IPS-NIHi7 (cell line): ENCODE results near the gene CRCP.

ENCODE experiments used
- DNase-seq: peaks from one replicate; pipeline ENCODE4 v3.0.0; 2012; ENCODE audit warnings: mixed read lengths; ENCODE audit errors: extremely low spot score

CRCP gene

DNA sequence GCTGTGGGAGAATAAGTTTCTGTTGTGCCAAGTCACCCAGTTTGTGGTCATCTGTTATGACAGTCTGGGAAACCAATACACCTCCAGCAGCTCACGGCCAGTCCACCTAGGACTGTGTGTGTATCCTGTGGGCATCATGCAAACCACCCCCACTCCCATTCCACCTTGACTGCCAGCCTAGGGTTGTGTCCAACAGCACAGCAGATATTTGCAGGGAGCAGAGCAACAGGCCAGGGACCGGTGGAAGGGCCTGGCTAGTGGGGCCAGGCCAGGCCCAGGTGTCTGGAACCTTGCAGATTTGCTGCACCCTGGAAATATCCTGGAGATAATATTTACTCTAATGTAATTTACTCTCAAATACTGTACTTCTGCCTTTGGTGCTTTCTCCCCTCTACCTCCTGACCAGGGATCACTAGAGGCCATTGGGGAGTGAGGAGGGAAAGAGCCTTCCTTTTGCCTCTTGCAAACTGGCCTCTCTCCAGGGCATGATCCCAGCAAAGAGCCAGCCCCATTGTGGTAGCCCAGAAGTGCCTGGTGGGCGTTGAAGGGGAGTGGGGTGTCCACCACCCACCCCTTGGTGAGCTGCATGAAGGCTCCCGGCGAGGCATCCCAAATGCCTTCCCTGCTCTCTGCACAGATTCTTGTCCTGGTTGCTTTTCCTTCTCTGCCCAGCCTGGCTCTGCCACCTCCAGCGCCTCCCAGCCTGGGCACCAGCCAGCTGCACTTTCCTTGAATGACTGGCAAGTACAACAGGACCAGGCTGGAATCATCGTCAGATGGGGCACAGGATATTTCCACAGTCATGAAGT is 75.3 kb downstream of the CRCP start:
- no peak for DNase-seq

DNA sequence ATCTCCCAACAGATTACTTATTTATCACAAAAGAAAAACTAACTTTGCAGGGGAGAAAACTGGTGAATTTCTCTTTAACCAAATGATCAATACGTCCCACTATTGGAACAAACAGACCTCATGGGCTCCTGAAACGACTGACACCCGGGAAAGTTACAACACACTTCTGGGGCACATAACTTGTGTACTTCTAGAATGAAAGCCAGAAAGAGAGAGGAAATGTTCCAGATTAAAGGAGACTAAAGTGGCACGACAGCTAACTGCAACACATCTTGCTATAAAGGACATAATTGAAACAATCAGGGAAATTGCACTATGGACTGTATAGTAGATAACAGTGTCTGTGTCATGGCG is 75.8 kb downstream of the CRCP start:
- no peak for DNase-seq

DNA sequence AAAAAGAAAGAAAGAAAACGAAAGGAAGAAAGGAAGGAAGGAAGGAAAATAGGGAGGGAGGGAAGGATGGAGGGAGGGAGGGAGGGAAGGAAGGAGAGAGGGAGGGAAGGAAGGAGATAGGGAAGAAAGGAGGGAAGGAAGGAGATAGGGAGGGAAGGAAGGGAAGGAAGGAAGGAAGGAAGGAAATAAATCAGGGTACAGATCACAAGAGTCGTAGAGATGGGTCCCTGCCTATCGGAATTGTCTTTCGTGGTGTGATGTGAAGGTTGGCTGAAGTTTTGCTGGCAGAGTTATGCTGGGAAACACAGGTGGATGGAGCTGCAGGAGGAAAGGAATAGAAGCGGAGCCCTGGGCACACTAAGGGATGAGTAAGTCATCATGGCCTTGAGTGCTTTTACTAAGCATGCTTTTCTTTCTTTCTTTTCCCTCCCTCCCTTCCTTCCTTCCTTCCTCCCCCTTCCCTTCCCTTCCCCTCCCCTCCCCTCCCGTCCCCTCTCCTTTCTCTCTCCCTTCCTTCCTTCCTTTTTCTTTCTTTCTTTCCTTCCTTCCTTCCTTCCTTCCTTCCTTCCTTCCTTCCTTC is 78.6 kb downstream of the CRCP start:
- no peak for DNase-seq

DNA sequence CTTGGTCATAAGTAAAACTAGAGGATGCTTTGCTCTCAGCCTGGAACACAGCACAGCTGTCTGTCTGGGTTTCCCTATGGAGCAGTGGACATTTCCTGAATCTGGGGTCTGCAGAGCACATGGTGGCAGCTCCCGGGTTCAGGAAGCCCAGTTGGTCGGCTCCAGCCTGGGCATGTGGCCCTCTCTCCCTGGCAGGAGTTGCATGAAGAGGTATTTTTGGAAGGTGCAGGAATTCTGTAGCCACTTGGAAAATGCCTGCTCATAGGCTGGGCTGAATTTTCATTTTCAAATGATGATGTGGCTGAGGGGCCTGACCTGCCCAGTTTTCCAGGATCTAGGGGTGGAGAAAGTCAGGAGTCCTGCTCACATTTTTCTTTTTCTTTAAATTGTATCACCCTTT is 83.8 kb downstream of the CRCP start:
- DNase-seq, result no peak

DNA sequence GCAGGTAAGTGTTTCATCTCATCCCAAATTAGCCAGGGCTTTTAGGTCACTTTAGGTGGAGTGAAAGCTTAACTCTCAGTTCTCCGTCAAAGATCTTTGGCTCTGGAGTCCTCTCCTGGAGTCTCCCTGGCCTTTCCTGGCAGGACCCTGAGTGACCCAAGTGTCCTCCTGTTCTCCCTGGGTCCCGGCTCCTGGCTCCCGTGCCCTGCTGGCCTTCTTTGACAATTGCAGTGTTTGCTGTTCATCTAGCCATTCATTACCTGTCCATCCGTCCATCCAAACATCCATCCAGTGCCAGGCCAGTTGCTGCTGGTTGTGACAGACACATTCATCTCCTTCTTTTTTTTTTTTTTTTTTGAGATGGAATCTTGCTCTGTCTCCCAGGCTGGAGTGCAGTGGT is 84.3 kb downstream of the CRCP start:
- no peak for DNase-seq

DNA sequence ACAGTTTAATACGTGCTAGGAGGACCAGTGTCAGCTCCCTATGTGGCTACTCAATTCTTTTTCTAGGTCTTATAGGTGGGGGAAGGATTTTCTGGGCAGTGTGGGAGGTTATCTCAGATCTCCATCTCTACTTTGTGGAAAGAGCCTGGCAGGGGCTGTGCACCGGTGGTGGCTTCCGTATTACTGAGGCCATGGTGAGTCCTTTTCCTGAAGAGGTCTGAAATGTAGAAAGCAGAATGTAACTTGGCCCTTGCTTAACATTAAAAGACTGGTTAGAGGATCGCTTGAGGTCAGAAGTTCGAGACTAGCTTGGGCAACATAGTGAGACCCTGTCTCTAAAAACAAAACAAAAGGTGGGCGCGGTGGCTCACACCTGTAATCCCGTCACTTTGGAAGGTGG is 87.8 kb downstream of the CRCP start:
- no peak for DNase-seq
